Right lobe of liver (tissue), 6 donors: ENCODE measurements around the gene HGFAC. TPM values are rescaled to one million over a fixed set of nuclear protein-coding genes. Genes with fewer than 3 reads are reported as not detected.
A peak's percentile ranks its signal among the peaks of the same experiment; 100 is the strongest.

Source experiments
- ATAC-seq, 4 donors: fragments of 200-7000 bp; cut with Tn5 transposase; one replicate each; pipeline ENCODE4 v1.9.1; 2020; ENCODE audit warnings: mild to moderate bottlenecking in 4 of 4, moderate library complexity in 4 of 4
- DNase-seq, 3 donors: peaks; one replicate each; pipeline ENCODE4 v3.0.0-alpha.2; 2020
- H3K27ac ChIP-seq, 3 donors: fragments of 200-600 bp; one replicate each; pipeline ENCODE4 v1.8.0; 2022
- H3K27me3 ChIP-seq, 2 donors: fragments of 200-600 bp; one replicate each; pipeline ENCODE4 v1.8.0; 2022
- H3K36me3 ChIP-seq, 4 donors: fragments of 200-600 bp; sonication (generic) in 1 of 4; one replicate each; pipeline versions ENCODE4 v1.5.1 to v1.8.0; 2017 to 2022; ENCODE audit warnings: control low read depth in 1 of 4
- H3K4me1 ChIP-seq, 4 donors: fragments of 200-600 bp; sonication (generic) in 1 of 4; one replicate each; pipeline versions ENCODE4 v1.5.1 to v1.8.0; 2017 to 2022; ENCODE audit warnings: control low read depth in 1 of 4
- H3K4me3 ChIP-seq, 3 donors: fragments of 200-600 bp; one replicate each; pipeline ENCODE4 v1.8.0; 2022
- H3K9me3 ChIP-seq, 4 donors: fragments of 200-600 bp; sonication (generic) in 1 of 4; one replicate each; pipeline versions ENCODE4 v1.5.1 to v1.8.0; 2017 to 2022; ENCODE audit warnings: control low read depth in 1 of 4
- POLR2A ChIP-seq: fragments of 450-650 bp; IDR thresholded peaks from one replicate; pipeline ENCODE4 v1.6.1; 2017; ENCODE audit warnings: antibody characterized with exemption, mild to moderate bottlenecking
- WGBS: methylation state at CpG from one replicate; pipeline ENCODE4 v1.1.6; 2018; ENCODE audit warnings: low coverage, low lambda C conversion rate; ENCODE audit not compliant: insufficient coverage; ENCODE audit errors: missing lambda C conversion rate; 5-methylcytosine and 5-hydroxymethylcytosine counted together
- intact Hi-C, 2 donors: fragments of 100-400 bp; cut with DNase I; formaldehyde crosslinking; loops; one replicate each; pipeline versions ENCODE4 v1.11.2 to v1.14.1; 2022
- total RNA-seq, 6 experiments: library from RNA; depleted of rRNA in 2 of 6; stranded (reverse); fragments of >200 nt in 2 of 6; fragmentation: NEBNext Ultra II Directional in 3 of 6; extraction: Animal tissue kit (Norgen Biotek cat#: 25700) in 3 of 6; gene quantifications; one replicate each; pipeline versions ENCODE4 v1.1.0 to v1.2.4, GENCODE V29; 2016 to 2023
- TF ChIP-seq, protein P1 (sequence below), 4 donors: fragments of 200-600 bp in 3 of 4; fragments of 450-650 bp in 1 of 4; IDR thresholded peaks; one replicate each; pipeline versions ENCODE4 v1.5.1 to v1.8.0; 2016 to 2022; ENCODE audit warnings: antibody characterized with exemption in 4 of 4, mild to moderate bottlenecking in 2 of 4
- donor health status: DM: no; HTN: yes; CAD: no.
- donor health status: DM: no; HTN: no; CAD: no.
- donor health status: DM: no; HTN: no; CAD: no.
- donor health status: DM: no; HTN: yes; CAD: no.
- donor health status: DM: no; HTN: yes; CAD: no.

Gene HGFAC
- total RNA-seq, 6 experiments from 2014 or later, result 73.9 to 176 (median 140) TPM

DNA sequence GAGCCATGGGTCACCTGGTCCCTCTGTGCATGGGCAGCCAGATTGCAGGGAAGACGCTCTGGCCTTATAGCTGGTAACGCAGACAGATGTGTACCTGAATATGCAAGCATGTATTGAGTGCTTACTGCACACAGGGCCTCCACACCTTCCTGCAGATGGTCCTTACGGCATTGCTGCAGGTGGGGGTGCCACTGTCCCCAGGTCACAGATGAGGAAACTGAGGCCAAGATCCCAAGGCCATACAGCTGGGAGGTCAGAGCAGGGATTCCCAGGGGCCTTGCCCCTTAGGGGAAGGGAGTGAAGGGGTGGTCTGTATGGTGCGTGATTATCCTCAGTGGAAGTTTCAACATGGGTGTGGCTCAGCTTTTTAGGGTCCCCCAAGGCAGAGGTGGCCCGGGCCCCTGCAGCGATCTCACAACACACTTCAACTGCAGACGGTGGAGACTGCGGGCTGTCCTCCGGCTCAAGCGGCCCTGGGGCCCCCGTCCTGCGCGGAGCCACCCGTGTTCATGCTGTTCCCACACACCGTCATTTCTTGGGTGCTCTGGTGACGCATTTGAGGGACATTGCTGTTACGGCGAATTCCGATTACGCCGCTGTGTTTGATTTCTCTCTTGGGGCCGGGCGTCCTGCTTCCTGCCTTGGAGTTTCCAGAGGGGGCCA is 29.5 kb downstream of the HGFAC start:
- 100% methylated on average over 4 of the region's 23 CpGs for WGBS
- TF ChIP-seq POLR2A, result no peak
- TF ChIP-seq, protein P1, sequence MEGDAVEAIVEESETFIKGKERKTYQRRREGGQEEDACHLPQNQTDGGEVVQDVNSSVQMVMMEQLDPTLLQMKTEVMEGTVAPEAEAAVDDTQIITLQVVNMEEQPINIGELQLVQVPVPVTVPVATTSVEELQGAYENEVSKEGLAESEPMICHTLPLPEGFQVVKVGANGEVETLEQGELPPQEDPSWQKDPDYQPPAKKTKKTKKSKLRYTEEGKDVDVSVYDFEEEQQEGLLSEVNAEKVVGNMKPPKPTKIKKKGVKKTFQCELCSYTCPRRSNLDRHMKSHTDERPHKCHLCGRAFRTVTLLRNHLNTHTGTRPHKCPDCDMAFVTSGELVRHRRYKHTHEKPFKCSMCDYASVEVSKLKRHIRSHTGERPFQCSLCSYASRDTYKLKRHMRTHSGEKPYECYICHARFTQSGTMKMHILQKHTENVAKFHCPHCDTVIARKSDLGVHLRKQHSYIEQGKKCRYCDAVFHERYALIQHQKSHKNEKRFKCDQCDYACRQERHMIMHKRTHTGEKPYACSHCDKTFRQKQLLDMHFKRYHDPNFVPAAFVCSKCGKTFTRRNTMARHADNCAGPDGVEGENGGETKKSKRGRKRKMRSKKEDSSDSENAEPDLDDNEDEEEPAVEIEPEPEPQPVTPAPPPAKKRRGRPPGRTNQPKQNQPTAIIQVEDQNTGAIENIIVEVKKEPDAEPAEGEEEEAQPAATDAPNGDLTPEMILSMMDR (IDR thresholded peaks at IDR 0.05), result no peak
- no peak for DNase-seq
- Histone ChIP-seq H3K4me3 (no peak overlapping the region), H3K27me3 (no peaks in the 10 kb centered on the region), H3K4me1 (no peaks in the 10 kb centered on the region), H3K27ac (no peak overlapping the region), H3K9me3 (no peaks in the 10 kb centered on the region), H3K36me3 (no peaks in the 10 kb centered on the region)
- no peak for ATAC-seq
- intact Hi-C loops, result no loop called here

DNA sequence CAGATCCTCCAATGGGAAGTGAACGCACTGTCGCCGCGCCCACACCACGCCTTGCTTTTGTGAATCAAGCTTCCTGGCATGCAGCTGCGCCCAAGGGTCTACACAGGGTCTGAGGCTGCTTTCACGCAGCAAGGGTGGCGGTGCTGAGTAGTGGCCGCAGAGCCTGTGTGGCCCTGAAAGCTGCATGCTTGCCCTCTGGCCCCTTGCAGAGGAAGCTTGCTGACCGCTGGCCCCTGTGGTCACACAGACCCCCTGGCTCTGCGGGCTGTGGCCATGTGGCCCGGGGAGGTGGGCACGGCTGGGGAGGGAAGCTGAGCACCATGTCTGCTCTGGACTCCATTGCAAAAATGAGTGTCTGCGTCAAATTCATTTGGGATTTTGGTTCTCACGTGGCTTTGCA is 30.1 kb downstream of the HGFAC start:
- no CpG with 5 or more reads among the region's 15 CpGs for WGBS
- TF ChIP-seq, protein P1 (IDR thresholded peaks at IDR 0.05), result no peak
- no peak for TF ChIP-seq POLR2A
- no peaks in the 10 kb centered on the region for H3K9me3 ChIP-seq
- no peaks in the 10 kb centered on the region for H3K4me1 ChIP-seq
- H3K4me3 ChIP-seq, result no peak overlapping the region
- no peak overlapping the region for H3K27ac ChIP-seq
- H3K27me3 ChIP-seq, result no peaks in the 10 kb centered on the region
- no peaks in the 10 kb centered on the region for H3K36me3 ChIP-seq
- intact Hi-C loops, result no loop called here
- DNase-seq, result peak in 1 of 3 donors; percentile 39
- ATAC-seq, result no peak

DNA sequence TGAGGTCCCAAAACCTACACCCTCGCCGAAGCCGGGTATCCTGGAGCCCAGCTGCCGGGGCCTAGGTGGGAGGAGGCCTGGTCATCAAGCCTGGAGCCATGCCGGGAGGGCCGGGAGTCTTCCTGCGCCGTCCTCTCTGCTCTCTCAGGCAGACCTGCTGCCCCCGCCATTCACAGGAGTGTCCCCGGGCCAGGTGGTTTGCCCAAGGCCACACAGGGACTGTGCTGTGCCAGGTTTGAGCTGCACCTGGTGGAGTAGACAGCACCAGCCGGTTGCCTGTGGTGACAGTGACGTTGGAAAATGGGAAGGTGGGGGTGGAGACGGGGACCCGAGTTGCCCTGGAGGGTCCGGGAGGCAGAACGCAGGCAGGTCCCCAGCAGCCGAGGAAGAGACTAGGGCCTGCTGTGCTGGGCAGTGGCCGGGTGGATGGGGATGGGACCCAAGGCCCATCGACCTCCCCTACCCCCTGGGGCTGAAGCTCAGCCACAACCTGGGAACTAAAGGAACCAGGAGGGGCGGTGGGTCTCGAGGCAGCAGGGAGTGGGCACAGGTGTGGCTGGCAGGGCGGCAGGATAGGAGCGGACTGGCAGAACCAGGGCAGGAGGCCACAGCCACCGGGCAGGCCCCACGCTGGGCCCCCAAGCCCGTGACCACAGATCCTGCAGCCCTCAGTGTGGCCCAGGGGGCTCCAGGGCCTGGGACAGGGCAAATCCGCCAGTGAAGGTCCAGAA is 30.8 kb downstream of the HGFAC start:
- TF ChIP-seq POLR2A, result no peak
- TF ChIP-seq, protein P1 (IDR thresholded peaks at IDR 0.05), result no peak
- Histone ChIP-seq H3K9me3 (no peaks in the 10 kb centered on the region), H3K4me3 (no peak overlapping the region), H3K27ac (no peak overlapping the region), H3K36me3 (no peaks in the 10 kb centered on the region), H3K27me3 (no peaks in the 10 kb centered on the region), H3K4me1 (no peaks in the 10 kb centered on the region)
- no peak for ATAC-seq
- 80% methylated on average over 11 of the region's 27 CpGs for WGBS
- peak in 2 of 3 donors; percentile 15 to 43 for DNase-seq
- intact Hi-C loops, result no loop called here

DNA sequence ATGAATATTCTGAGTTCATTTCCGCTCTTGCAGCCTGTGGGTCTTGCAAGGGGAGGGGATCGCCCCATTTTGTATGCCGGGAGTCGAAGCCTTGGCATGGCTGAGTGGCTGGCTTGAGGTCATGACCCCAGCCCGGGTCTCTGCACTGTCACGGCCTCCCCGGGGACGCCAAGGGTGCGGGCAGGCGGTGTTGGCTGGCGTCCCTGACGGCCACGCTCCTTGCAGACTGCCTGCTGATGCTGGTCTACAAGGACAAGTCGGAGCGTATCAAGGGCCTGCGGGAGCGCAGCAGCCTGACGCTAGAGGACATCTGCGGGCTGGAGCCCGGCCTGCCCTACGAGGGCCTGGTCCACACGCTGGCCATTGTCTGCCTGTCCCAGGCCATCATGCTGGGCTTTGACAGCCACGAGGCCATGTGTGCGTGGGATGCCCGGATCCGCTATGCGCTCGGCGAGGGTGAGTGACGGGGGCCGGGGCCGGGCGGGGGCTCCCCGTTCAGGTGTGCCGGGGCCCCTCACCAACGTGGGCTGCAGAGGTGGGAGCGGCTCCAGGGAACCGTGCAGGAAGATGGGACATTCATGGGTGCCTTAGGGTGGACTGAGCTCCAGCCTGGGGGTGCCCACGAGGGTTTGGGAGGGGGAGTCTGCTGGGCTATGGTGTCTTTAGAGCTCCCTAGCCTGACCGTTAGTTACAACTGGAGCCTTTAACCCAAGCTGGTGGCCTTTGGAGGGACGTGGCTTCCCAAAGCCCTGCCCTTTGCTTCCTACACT is 31.6 kb downstream of the HGFAC start:
- H3K9me3 ChIP-seq, result no peaks in the 10 kb centered on the region
- ATAC-seq (no peak), DNase-seq (peak in 2 of 3 donors; percentile 15 to 40)
- no peaks in the 10 kb centered on the region for H3K4me1 ChIP-seq
- intact Hi-C loops, result no loop called here
- no peak overlapping the region for H3K27ac ChIP-seq
- H3K27me3 ChIP-seq, result no peaks in the 10 kb centered on the region
- no peaks in the 10 kb centered on the region for H3K36me3 ChIP-seq
- no peak overlapping the region for H3K4me3 ChIP-seq
- 40% methylated on average over 2 of the region's 41 CpGs for WGBS
- TF ChIP-seq, protein P1 (IDR thresholded peaks at IDR 0.05), result no peak
- TF ChIP-seq POLR2A, result no peak
